ENCODE results near the gene STK24.

- TF ChIP-seq, protein P1, sequence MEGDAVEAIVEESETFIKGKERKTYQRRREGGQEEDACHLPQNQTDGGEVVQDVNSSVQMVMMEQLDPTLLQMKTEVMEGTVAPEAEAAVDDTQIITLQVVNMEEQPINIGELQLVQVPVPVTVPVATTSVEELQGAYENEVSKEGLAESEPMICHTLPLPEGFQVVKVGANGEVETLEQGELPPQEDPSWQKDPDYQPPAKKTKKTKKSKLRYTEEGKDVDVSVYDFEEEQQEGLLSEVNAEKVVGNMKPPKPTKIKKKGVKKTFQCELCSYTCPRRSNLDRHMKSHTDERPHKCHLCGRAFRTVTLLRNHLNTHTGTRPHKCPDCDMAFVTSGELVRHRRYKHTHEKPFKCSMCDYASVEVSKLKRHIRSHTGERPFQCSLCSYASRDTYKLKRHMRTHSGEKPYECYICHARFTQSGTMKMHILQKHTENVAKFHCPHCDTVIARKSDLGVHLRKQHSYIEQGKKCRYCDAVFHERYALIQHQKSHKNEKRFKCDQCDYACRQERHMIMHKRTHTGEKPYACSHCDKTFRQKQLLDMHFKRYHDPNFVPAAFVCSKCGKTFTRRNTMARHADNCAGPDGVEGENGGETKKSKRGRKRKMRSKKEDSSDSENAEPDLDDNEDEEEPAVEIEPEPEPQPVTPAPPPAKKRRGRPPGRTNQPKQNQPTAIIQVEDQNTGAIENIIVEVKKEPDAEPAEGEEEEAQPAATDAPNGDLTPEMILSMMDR (IDR thresholded peaks at IDR 0.05) = no peak
- TF ChIP-seq IRF3 (IDR thresholded peaks at IDR 0.05; ENCODE audit: low read depth, low read length) (no peak), EZH2phosphoT487 (IDR thresholded peaks at IDR 0.05; ENCODE audit: borderline replicate concordance, low read depth) (no peak), POLR2AphosphoS5 (IDR thresholded peaks at IDR 0.05; ENCODE audit: low read depth, low read length) (no peak), EP300 (IDR thresholded peaks at IDR 0.05; ENCODE audit: borderline replicate concordance in 1 of 2, low read depth in 1 of 2, low read length in 1 of 2) (no peak), SIN3A (IDR thresholded peaks at IDR 0.05; ENCODE audit: borderline replicate concordance, low read depth, low read length) (no peak), MXI1 (IDR thresholded peaks at IDR 0.05; ENCODE audit: low read depth, low read length) (no peak), YY1 (IDR thresholded peaks at IDR 0.05; ENCODE audit: low read depth) (no peak), FOXJ3 (CRISPR knock-in tag; IDR thresholded peaks at IDR 0.05) (no peak), FOSL2 (IDR thresholded peaks at IDR 0.05; ENCODE audit: borderline replicate concordance, low read depth) (no peak)
- TF ChIP-seq, protein P2, sequence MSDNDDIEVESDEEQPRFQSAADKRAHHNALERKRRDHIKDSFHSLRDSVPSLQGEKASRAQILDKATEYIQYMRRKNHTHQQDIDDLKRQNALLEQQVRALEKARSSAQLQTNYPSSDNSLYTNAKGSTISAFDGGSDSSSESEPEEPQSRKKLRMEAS (IDR thresholded peaks at IDR 0.05; ENCODE audit: low read depth) = no peak
- TF ChIP-seq, protein P3, sequence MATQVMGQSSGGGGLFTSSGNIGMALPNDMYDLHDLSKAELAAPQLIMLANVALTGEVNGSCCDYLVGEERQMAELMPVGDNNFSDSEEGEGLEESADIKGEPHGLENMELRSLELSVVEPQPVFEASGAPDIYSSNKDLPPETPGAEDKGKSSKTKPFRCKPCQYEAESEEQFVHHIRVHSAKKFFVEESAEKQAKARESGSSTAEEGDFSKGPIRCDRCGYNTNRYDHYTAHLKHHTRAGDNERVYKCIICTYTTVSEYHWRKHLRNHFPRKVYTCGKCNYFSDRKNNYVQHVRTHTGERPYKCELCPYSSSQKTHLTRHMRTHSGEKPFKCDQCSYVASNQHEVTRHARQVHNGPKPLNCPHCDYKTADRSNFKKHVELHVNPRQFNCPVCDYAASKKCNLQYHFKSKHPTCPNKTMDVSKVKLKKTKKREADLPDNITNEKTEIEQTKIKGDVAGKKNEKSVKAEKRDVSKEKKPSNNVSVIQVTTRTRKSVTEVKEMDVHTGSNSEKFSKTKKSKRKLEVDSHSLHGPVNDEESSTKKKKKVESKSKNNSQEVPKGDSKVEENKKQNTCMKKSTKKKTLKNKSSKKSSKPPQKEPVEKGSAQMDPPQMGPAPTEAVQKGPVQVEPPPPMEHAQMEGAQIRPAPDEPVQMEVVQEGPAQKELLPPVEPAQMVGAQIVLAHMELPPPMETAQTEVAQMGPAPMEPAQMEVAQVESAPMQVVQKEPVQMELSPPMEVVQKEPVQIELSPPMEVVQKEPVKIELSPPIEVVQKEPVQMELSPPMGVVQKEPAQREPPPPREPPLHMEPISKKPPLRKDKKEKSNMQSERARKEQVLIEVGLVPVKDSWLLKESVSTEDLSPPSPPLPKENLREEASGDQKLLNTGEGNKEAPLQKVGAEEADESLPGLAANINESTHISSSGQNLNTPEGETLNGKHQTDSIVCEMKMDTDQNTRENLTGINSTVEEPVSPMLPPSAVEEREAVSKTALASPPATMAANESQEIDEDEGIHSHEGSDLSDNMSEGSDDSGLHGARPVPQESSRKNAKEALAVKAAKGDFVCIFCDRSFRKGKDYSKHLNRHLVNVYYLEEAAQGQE (IDR thresholded peaks at IDR 0.05; ENCODE audit: low read depth, low read length) = no peak
- TF ChIP-seq, protein P4, sequence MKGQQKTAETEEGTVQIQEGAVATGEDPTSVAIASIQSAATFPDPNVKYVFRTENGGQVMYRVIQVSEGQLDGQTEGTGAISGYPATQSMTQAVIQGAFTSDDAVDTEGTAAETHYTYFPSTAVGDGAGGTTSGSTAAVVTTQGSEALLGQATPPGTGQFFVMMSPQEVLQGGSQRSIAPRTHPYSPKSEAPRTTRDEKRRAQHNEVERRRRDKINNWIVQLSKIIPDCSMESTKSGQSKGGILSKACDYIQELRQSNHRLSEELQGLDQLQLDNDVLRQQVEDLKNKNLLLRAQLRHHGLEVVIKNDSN (IDR thresholded peaks at IDR 0.05; ENCODE audit: borderline replicate concordance, low read depth) = no peak
- TF ChIP-seq, protein P5, sequence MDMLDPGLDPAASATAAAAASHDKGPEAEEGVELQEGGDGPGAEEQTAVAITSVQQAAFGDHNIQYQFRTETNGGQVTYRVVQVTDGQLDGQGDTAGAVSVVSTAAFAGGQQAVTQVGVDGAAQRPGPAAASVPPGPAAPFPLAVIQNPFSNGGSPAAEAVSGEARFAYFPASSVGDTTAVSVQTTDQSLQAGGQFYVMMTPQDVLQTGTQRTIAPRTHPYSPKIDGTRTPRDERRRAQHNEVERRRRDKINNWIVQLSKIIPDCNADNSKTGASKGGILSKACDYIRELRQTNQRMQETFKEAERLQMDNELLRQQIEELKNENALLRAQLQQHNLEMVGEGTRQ (IDR thresholded peaks at IDR 0.05; ENCODE audit: borderline replicate concordance, low read depth, low read length) = no peak
These were observed 143.3 kb downstream of the STK24 start for GRCh38 chr13:98433654-98434053.
